ENCODE data around the gene COL1A1. TPM values are rescaled to one million over a fixed set of nuclear protein-coding genes. Genes with fewer than 3 reads are reported as not detected.

Gene COL1A1
- polyA plus RNA-seq, 1 of the 3 experiments (the other 2 are of a cell fraction): 1,461 TPM

- WGBS (ENCODE audit: low lambda C conversion rate): 92% methylated on average over 16 of the region's 16 CpGs
- H3K9ac ChIP-seq: no peak overlapping the region
- ChIA-PET POLR2A (interaction anchor here (1.2 kb wide), 1 partner anchor 15 kb away, joined by 3 read pairs; the partner anchor contains the start of gene SAMD14), CTCF (interaction anchor here (0.7 to 12.8 kb wide), 10 partner anchors 7 to 152 kb away, joined by 3 to 169 read pairs (median 9); partner anchors contain the start of gene COL1A1)
- TF ChIP-seq MXI1 (IDR thresholded peaks at IDR 0.05; ENCODE audit: low read depth, low read length) (no peak), PBX3 (IDR thresholded peaks at IDR 0.05) (no peak), GABPA (IDR thresholded peaks at IDR 0.05; ENCODE audit: low read depth) (no peak), MAX (IDR thresholded peaks at IDR 0.05; ENCODE audit: low read depth) (no peak), ELF1 (IDR thresholded peaks at IDR 0.05) (no peak), NFIC (IDR thresholded peaks at IDR 0.05; ENCODE audit: borderline replicate concordance) (no peak), NRF1 (IDR thresholded peaks at IDR 0.05; ENCODE audit: low read depth, low read length) (no peak), EZH2phosphoT487 (IDR thresholded peaks at IDR 0.05; ENCODE audit: borderline replicate concordance, low read depth) (no peak), TAF1 (IDR thresholded peaks at IDR 0.05; ENCODE audit: borderline replicate concordance, low read depth, low read length) (no peak), EP300 (IDR thresholded peaks at IDR 0.05; ENCODE audit: borderline replicate concordance in 1 of 2, low read depth in 1 of 2, low read length in 1 of 2) (no peak), SIN3A (IDR thresholded peaks at IDR 0.05; ENCODE audit: borderline replicate concordance, low read depth, low read length) (no peak), YY1 (IDR thresholded peaks at IDR 0.05; ENCODE audit: low read depth) (no peak), GATA2 (CRISPR knock-in tag; IDR thresholded peaks at IDR 0.05) (no peak)
- peaks cover 79% of the 10 kb centered on the region for H4K20me1 ChIP-seq (ENCODE audit: insufficient read depth)
- H3K4me1 ChIP-seq (ENCODE audit: control insufficient read depth in 1 of 2, insufficient read depth in 2 of 2, low read depth in 1 of 2, low read length in 1 of 2): peaks cover 21 to 38% of the 10 kb centered on the region in 2 experiments; a peak in 3 of 4 replicates
- H3F3A ChIP-seq (replicated peaks; ENCODE audit: insufficient read depth): peaks cover 28% of the 10 kb centered on the region
- no peaks in the 10 kb centered on the region for H3K9me2 ChIP-seq
- H3K4me3 ChIP-seq (ENCODE audit: low read depth in 2 of 2, low read length in 1 of 2): no peak overlapping the region
- H3K27me3 ChIP-seq (ENCODE audit: insufficient read depth): no peaks in the 10 kb centered on the region
- no peaks in the 10 kb centered on the region for H3K9me3 ChIP-seq
- peaks cover 75% of the 10 kb centered on the region for H3K79me2 ChIP-seq (ENCODE audit: insufficient read depth)
- no peak overlapping the region for H2AFZ ChIP-seq (ENCODE audit: low read depth)
- DNase-seq: no peak
- no peak overlapping the region for H3K4me2 ChIP-seq
- H3K27ac ChIP-seq (ENCODE audit: low read depth in 2 of 2, low read length in 1 of 2): no peak overlapping the region
- peaks cover 33 to 56% of the 10 kb centered on the region in 2 experiments for H3K36me3 ChIP-seq (replicated peaks in 1 of 2; ENCODE audit: control insufficient read depth in 1 of 2, insufficient read depth in 2 of 2, low read length in 1 of 2)
Measured at GRCh38 chr17:50144845-50145531, 56.4 kb downstream of the COL1A1 start.

GRCh38 chr17:50144355-50144754 is 57.1 kb downstream of the COL1A1 start:
- no peak for DNase-seq
- Histone ChIP-seq H3F3A (replicated peaks; ENCODE audit: insufficient read depth) (peaks cover 31% of the 10 kb centered on the region), H3K36me3 (replicated peaks in 1 of 2; ENCODE audit: control insufficient read depth in 1 of 2, insufficient read depth in 2 of 2, low read length in 1 of 2) (peaks cover 37 to 61% of the 10 kb centered on the region in 2 experiments), H3K4me3 (ENCODE audit: low read depth in 2 of 2, low read length in 1 of 2) (no peak overlapping the region), H3K4me1 (ENCODE audit: control insufficient read depth in 1 of 2, insufficient read depth in 2 of 2, low read depth in 1 of 2, low read length in 1 of 2) (peaks cover 21 to 38% of the 10 kb centered on the region in 2 experiments; a peak in 3 of 4 replicates), H3K27ac (ENCODE audit: low read depth in 2 of 2, low read length in 1 of 2) (no peak overlapping the region), H2AFZ (ENCODE audit: low read depth) (no peak overlapping the region), H3K9me2 (no peaks in the 10 kb centered on the region), H3K27me3 (ENCODE audit: insufficient read depth) (no peaks in the 10 kb centered on the region), H4K20me1 (ENCODE audit: insufficient read depth) (peaks cover 82% of the 10 kb centered on the region), H3K9me3 (no peaks in the 10 kb centered on the region), H3K9ac (no peak overlapping the region), H3K79me2 (ENCODE audit: insufficient read depth) (peaks cover 72% of the 10 kb centered on the region), H3K4me2 (no peak overlapping the region)
- 96% methylated on average over 6 of the region's 6 CpGs for WGBS (ENCODE audit: low lambda C conversion rate)
- POLR2A ChIA-PET: no interaction called here
- CTCF ChIA-PET: interaction anchor here (0.9 to 12.8 kb wide), 5 partner anchors 6 to 147 kb away, joined by 4 to 169 read pairs (median 8); no protein-coding TSS in a partner anchor
- TF ChIP-seq GABPA (IDR thresholded peaks at IDR 0.05; ENCODE audit: low read depth) (no peak), RAD21 (IDR thresholded peaks at IDR 0.05; ENCODE audit: low read length) (no peak), EP300 (IDR thresholded peaks at IDR 0.05; ENCODE audit: borderline replicate concordance in 1 of 2, low read depth in 1 of 2, low read length in 1 of 2) (no peak), CTCF (IDR thresholded peaks at IDR 0.05) (no peak), NFIC (IDR thresholded peaks at IDR 0.05; ENCODE audit: borderline replicate concordance) (no peak), GATA2 (CRISPR knock-in tag; IDR thresholded peaks at IDR 0.05) (no peak), MAX (IDR thresholded peaks at IDR 0.05; ENCODE audit: low read depth) (no peak), RXRA (IDR thresholded peaks at IDR 0.05; ENCODE audit: borderline replicate concordance, low read depth) (no peak), IRF3 (IDR thresholded peaks at IDR 0.05; ENCODE audit: low read depth, low read length) (no peak)
